Measurements from ENCODE around the gene OR10P1.
"Not testable (repeated sequence)": the region's sequence is repeated elsewhere in the genome, so short reads cannot be mapped to it uniquely, and the experiment has no call there.

The OR10P1 gene

DNA sequence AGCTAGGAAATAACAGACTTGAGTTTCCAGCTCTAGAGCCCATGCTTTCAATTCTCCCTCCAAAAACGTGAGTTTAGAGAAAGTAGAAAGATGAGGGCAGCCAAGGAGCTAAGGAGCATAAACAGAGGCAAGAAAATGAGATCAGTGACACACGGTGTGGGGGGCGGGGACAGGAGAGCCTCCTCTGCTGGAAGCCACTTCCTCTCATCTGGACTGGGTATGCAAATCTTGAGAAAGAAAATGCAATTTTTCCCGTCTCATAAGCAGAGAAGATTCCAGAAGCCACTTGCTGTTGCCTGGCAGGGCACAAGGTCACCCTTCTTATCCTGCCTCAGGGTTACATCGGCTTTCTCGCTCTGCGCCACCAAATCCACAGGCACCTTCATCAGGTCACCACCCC, 6.0 kb downstream of the OR10P1 start:
- Histone ChIP-seq H3K36me3 (ENCODE audit: low read length) (no peaks in the 10 kb centered on the region), H3K4me3 (ENCODE audit: insufficient read depth, low read length, poor library complexity, severe bottlenecking) (no peak overlapping the region), H3F3A (ENCODE audit: insufficient read depth) (no peaks in the 10 kb centered on the region), H4K20me1 (ENCODE audit: low read depth, low read length) (no peaks in the 10 kb centered on the region), H3K9me2 (replicated peaks; ENCODE audit: insufficient read depth, low read length) (no peaks in the 10 kb centered on the region), H3K9me3 (ENCODE audit: insufficient read depth, low read length) (no peaks in the 10 kb centered on the region), H3K27me3 (ENCODE audit: low read length) (no peaks in the 10 kb centered on the region), H3K27ac (ENCODE audit: low read depth, low read length) (0 out of 2 replicates have a peak overlapping the region, but pooled peaks have one; percentile 9), H3K79me2 (ENCODE audit: insufficient read depth, low read length) (no peaks in the 10 kb centered on the region), H3K9ac (ENCODE audit: low read length) (no peak overlapping the region), H2AFZ (ENCODE audit: low read depth, low read length, severe bottlenecking) (peak overlapping the region; percentile 26), H3K4me2 (ENCODE audit: low read depth, low read length, poor library complexity, severe bottlenecking) (peak overlapping the region; percentile 34)
- TF ChIP-seq EZH2phosphoT487 (conservative IDR thresholded peaks at IDR 0.05; ENCODE audit: low read length) (no peak), CTCF (IDR thresholded peaks at IDR 0.05; ENCODE audit: insufficient read depth, low read length, poor library complexity, severe bottlenecking) (no peak)

DNA sequence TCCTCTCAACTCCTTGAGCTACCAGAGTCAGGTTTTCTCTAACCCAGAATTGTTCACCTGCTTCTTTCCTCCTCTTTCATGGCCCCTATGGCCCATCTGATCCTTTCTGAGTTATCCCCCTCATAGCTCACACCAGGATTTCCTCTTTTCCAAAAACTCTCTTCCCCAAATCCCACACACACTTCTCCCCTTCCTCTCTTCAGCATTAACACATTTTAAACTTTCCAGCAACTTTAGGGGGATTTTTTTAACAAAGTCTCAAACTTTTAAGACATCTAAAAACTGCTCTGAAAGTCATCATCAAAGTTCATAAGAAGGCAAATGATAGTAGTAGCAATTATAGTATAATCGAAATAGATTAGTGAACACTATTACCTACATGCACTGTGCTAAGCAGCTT, 7.9 kb downstream of the OR10P1 start:
- Histone ChIP-seq H3K27me3 (ENCODE audit: low read length) (no peaks in the 10 kb centered on the region), H3K9ac (ENCODE audit: low read length) (no peak overlapping the region), H3K36me3 (ENCODE audit: low read length) (no peaks in the 10 kb centered on the region), H2AFZ (ENCODE audit: low read depth, low read length, severe bottlenecking) (no peak overlapping the region), H3K4me3 (ENCODE audit: insufficient read depth, low read length, poor library complexity, severe bottlenecking) (no peak overlapping the region), H4K20me1 (ENCODE audit: low read depth, low read length) (no peaks in the 10 kb centered on the region), H3K9me3 (ENCODE audit: insufficient read depth, low read length) (no peaks in the 10 kb centered on the region), H3K4me2 (ENCODE audit: low read depth, low read length, poor library complexity, severe bottlenecking) (no peak overlapping the region), H3F3A (ENCODE audit: insufficient read depth) (no peaks in the 10 kb centered on the region), H3K9me2 (replicated peaks; ENCODE audit: insufficient read depth, low read length) (no peaks in the 10 kb centered on the region), H3K79me2 (ENCODE audit: insufficient read depth, low read length) (no peaks in the 10 kb centered on the region), H3K27ac (ENCODE audit: low read depth, low read length) (no peak overlapping the region)
- TF ChIP-seq EZH2phosphoT487 (conservative IDR thresholded peaks at IDR 0.05; ENCODE audit: low read length) = no peak

GRCh38 chr12:55647027-55647426, 10.3 kb downstream of the OR10P1 start:
- TF ChIP-seq CTCF (IDR thresholded peaks at IDR 0.05; ENCODE audit: insufficient read depth, low read length, poor library complexity, severe bottlenecking) = no peak
- no peak for TF ChIP-seq EZH2phosphoT487 (conservative IDR thresholded peaks at IDR 0.05; ENCODE audit: low read length)
- H3K79me2 ChIP-seq (ENCODE audit: insufficient read depth, low read length) = no peaks in the 10 kb centered on the region
- no peak overlapping the region for H3K9ac ChIP-seq (ENCODE audit: low read length)
- no peak overlapping the region for H3K27ac ChIP-seq (ENCODE audit: low read depth, low read length)
- H3K4me2 ChIP-seq (ENCODE audit: low read depth, low read length, poor library complexity, severe bottlenecking) = no peak overlapping the region
- no peaks in the 10 kb centered on the region for H3K27me3 ChIP-seq (ENCODE audit: low read length)
- no peak overlapping the region for H3K4me3 ChIP-seq (ENCODE audit: insufficient read depth, low read length, poor library complexity, severe bottlenecking)
- no peaks in the 10 kb centered on the region for H3F3A ChIP-seq (ENCODE audit: insufficient read depth)
- H3K36me3 ChIP-seq (ENCODE audit: low read length) = no peaks in the 10 kb centered on the region
- H3K9me3 ChIP-seq (ENCODE audit: insufficient read depth, low read length) = no peaks in the 10 kb centered on the region
- H4K20me1 ChIP-seq (ENCODE audit: low read depth, low read length) = no peaks in the 10 kb centered on the region
- peak overlapping the region; percentile 61 for H2AFZ ChIP-seq (ENCODE audit: low read depth, low read length, severe bottlenecking)
- no peaks in the 10 kb centered on the region for H3K9me2 ChIP-seq (replicated peaks; ENCODE audit: insufficient read depth, low read length)

- not testable (repeated sequence) for H3K36me3 ChIP-seq (ENCODE audit: low read length); H3K9me2 ChIP-seq (replicated peaks; ENCODE audit: insufficient read depth, low read length); H3K79me2 ChIP-seq (ENCODE audit: insufficient read depth, low read length); H3K27ac ChIP-seq (ENCODE audit: low read depth, low read length); H4K20me1 ChIP-seq (ENCODE audit: low read depth, low read length); H3K9ac ChIP-seq (ENCODE audit: low read length); H2AFZ ChIP-seq (ENCODE audit: low read depth, low read length, severe bottlenecking); H3F3A ChIP-seq (ENCODE audit: insufficient read depth); H3K9me3 ChIP-seq (ENCODE audit: insufficient read depth, low read length); H3K4me3 ChIP-seq (ENCODE audit: insufficient read depth, low read length, poor library complexity, severe bottlenecking); H3K4me2 ChIP-seq (ENCODE audit: low read depth, low read length, poor library complexity, severe bottlenecking); H3K27me3 ChIP-seq (ENCODE audit: low read length)
Observed at GRCh38 chr12:55650620-55651298, 14.1 kb downstream of the OR10P1 start.
